Measurements from ENCODE around the gene SH3BGRL3.

DNA sequence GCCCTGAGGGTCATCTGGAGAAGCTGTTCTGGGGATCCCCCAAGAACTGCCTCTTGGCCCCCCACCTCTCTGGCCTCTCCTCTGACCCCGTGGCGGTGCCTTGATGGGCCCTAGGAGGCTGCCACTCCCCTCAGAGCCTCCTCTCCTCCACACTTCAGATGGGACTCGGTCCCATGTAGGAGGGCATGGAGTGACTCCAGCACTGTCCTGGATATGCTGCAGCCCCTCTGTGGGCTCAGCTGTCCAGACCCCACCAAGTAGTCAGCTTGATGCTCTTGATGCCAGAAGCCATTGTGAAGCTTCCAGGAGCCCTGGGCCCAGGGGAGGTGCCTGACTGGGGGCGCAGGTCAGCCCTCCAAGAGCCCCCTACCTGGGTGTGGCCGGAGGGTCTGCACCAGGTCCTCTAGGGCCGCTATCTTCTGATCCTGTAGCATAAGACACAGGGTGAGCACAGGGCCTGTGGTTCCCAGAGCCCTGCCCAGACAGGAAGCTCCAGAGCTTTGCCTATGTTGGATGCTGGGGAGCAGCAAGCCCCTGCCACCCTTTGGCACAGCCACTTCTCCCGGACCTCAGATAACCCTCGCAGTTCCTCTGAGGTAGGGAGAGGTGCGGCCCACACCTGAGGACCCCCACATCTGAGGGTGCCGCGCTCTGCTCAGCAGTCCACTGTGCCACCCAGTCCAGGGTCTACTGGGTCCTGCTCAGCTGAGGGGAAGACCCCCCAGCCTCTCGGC is 17.3 kb downstream of the SH3BGRL3 start:
- TF ChIP-seq CTCF (IDR thresholded peaks at IDR 0.05) (no peak), ZFX (IDR thresholded peaks at IDR 0.05; ENCODE audit: borderline replicate concordance) (no peak)

Measured in 22Rv1 (cell line).